GM19324 (cell line): ENCODE data around the gene TC2N.
"Not testable (repeated sequence)": the region's sequence is repeated elsewhere in the genome, so short reads cannot be mapped to it uniquely, and the experiment has no call there.

ENCODE experiments used
- ATAC-seq: cut with Tn5 transposase; IDR thresholded peaks from one replicate; pipeline ENCODE4 v1.9.1; 2021; ENCODE audit warnings: mild to moderate bottlenecking, moderate library complexity; ENCODE audit not compliant: unreplicated experiment, low FRiP score

Gene TC2N

DNA sequence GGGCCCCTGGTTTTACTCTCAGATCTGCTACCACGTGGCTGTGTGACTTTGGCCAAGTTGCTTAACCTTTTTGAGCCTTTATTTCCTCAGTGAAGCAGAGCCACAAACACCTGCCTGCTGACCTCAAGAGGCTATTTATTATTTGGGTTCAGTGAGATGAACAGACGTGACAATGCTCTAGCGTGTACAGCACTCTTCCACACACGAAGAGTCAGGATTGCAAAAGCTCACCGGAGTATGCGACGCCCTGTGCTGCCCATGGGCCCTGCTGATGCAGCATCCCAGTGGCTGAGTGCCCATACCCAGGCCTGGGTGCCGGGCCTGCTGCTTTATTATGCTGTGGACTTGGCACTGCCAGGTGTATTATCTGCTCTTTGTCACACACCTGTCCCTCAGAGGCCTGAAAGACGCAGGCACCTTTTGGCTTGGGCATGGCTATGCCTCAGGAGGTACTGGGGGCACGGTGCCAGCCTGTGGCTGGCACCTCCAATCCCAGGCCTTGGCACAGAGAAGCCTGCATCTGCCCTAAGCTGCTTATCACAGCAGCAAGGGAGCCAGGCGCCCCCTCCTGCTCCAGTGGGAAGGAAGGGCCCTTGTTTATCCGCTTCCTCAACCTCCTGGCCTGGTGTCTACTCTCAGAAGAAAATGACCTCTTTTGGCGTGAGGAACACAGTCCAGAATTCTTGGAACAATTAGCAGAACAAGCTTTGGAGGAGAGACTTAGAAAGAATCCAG is 22.3 kb upstream of the TC2N start:
- no peak for ATAC-seq

DNA sequence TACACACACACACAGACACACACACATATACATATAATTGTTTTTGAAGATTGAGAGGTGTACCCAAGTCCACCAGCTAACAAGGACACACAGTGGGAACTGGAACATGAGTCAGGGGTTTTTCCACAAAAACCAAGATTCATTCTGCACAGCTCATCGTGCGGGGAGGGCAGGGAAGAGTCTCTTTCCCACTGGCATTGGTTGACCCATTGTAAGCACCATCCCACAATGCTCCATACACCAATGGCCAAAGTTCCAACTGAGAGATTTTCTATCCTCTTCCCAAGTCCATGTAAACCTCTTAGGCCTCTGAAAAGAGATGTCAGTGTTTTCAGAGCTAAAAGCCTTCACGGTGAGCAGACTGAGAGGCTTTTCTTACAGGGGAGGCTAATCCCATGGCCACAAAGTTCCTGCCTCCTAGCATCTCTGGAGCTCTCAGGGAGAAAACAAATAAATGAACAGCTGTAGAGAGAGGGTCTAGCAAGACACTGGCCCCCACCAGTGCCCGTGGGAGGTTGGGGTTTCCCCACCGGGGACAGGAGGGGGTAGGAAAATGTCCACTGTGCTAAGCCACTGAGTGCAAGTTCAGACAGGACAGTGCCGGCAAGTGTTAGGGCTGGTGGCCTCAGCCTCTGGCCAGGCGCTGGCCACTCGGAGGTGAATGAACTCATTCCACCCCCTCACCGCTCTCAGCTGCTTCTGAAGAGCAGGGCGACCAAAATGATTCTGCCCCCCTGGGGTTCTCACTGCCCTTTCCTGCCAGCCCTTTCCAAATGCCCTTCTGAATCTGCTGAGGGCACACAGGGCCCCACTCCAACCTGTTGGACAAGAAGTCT is 21.5 kb upstream of the TC2N start:
- no peak for ATAC-seq

DNA sequence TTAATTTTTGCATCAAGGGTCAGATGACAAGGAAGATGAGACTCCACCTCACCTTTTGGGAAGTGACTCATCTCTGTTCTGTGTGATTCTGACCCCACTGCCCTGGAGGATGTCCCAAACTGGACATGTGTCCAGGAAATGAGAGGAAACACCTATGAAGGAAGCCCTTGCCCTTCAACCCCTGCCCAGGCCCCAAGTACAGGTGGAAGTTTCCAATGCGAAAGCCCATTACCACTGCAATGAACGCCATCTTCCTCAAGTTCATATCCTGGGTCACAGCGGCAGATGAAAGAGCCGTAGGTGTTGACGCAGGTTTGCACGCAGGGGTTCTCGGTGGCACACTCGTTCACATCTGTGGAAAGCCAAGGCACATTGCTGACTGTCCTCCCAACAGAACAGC is 19.6 kb upstream of the TC2N start:
- no peak for ATAC-seq

DNA sequence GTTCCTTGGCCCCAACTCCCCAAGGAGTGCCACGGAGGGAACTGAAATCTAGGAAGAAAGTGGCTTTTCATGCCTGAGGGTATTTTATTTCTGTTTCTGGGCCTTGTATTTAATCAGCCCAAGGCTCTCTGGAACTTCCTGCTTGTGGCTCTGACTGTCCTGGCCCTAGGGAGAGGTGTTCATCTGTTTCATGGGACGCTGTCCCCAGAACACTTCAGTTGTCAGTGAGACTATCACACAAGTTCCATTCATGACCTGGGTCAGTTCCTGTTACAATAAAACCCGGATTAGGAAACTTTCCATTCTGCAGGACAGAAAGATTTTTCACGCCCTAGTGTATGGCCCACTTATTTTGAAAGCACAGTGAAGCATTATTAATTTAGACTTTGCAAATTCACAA is 18.5 kb upstream of the TC2N start:
- no peak for ATAC-seq

DNA sequence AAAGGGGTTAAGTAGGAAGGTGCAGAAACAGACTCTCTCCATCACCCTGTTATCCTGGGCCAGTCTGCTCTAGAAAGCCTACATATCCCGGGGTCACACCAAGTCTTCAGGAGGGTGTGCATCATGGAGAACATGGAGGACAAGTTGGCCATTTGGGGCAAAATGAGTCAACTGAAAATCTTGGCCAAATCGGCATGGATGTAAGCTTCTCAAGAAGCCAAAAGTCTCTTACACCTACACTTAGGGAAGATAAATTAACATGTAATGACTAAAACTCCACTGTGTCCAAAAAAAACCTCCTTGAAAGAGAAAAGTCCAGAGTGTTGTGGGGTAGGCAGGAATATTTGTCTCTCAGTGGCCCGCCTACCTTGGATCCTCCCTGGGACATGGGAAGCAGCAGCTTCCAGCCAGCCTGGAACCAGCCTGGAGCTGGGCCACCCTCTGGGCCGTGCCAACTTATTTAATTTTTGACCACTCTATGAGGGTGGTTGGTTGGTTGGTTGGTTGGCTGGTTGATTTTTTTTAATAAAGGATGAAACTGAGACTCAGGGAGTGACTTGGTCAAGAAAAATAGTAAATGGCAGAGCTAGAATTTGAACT is 17.9 kb upstream of the TC2N start:
- ATAC-seq, result no peak

DNA sequence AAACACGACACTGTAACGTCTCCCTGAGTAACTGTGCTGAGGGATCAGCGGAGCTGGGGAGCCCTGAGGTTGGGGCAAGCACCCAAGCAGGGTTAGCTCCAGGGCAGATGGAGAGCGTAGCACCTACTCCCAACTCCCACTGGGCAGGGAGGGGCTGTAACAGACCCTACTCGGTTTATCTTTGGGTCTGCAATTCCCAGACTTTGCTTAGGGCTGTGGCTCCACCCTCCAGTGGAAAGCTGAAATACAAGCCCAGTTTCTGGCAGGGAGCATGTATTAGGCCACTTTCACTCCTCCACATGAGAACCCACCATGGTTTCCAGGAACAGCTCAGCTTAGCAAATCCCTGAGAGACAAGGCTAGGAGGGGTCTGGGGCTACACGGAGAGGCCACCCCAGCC is 17.3 kb upstream of the TC2N start:
- no peak for ATAC-seq

DNA sequence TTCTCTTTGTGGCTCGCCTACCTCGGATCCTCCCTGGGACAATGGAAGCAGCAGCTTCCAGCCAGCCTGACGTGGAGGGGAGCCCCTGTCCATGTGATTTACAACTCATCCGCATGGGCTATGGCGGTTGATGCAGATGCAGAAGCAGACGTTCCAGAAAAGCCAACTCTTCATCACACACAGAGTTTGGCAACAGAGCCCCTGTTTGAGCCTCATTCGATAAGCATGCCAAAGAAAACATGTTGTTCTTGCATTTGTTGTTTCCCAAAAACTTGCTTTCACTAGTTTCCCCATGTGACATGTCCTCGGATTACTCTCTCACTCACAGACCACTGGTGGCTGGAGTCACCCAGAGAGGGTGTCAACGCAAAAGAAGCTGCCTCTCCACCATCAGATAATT is 16.4 kb upstream of the TC2N start:
- ATAC-seq, result no peak

DNA sequence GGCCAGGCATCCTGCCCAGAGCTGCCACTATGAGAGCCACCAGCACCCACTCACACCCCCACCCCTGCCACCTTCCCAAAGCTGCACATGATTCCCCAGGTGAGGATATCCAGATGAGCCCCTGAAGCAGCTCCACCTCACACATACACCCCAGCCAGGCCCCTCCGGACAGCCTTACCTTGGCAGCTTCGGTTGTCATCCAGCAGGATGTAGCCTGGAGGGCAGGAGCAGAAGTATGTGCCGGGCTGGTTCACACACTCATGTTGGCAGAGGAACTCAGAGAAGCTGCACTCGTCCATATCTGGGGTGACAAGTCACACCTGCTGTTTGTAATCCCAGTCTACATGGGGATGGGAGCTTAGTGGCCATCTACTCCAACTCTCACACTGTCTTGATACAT is 15.4 kb upstream of the TC2N start:
- no peak for ATAC-seq

DNA sequence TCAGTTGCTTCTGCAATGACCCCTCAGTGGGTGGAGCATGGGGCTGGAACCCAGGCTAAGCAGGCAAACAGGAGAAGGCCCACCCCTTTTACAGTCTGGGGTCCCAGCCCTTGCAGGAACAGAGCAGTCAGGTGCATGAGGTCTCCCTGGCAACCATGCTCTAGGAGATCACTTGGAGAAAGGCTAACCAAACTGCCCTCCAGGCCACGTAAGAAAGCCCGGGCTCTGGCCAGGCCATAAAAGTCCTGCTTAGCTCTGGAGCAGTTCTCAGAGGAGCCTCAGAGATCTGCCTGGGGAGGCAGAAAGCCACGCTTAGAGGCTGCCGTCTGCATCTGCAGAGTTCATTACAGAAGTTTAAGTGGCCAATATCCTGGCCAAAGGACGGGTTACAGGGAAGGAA is 15.0 kb upstream of the TC2N start:
- no peak for ATAC-seq

DNA sequence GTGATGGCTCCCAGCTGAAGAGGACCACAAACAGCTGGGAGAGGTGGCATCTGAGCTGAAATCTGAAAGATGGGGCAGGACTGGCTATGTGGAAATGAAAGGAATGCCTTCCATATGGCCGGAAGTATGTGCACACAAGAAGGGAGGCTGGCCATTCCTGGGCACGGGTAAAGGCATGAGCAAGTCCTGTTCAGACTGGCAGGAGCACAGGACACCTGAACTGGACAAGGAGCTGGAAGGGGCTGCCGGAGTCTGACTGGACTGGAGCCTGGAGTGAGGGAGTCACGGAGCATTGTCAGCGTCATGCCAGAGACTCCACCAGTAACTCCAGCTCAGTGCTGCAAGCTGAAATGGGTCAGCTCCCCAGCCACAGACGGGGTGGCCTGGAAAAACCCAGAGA is 11.9 kb upstream of the TC2N start:
- ATAC-seq, result no peak

DNA sequence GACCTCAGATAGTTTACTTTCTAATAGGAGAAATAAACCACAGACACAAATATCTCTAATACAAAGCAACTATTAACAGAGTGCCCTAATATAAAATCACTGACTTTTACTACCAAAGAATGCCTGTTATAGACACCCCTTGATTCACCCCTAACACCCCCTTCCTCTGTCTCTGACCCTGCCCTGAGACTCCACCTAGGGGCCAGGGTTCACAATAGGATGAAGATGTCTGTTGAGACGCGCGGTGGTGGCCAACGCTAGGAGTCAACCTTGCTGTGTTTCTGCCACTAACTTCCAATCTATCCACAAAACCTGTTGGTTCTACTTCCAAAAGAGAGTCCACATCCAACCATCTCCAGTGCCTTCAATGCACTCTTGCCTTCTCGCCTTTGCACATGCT is 10.9 kb upstream of the TC2N start:
- no peak for ATAC-seq

DNA sequence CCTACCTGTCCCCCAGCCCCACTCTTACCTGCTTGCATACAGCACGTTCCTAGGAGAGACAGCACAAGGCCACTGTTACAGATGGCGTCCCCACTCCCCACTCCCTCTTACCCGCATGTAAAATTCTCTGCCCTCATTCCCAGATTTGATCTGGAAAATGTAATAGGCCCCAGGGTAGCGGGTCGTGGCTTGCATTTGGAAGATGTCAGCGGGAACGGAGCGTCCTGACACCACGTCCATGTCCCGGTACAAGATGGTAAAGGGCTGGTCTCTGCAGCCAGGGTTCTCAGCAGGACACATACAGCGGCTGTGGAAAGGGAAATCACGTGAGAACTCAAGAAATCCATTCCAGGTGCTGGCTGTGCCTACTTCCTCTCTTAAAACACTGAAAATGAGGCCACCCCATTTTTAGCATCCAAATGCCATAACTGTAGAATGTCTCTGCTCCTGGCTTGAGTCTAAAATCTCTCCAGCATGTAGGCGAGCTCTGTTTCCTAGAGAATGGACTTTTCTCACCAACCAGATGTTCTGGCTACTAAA is 10.1 kb upstream of the TC2N start:
- ATAC-seq, result no peak

DNA sequence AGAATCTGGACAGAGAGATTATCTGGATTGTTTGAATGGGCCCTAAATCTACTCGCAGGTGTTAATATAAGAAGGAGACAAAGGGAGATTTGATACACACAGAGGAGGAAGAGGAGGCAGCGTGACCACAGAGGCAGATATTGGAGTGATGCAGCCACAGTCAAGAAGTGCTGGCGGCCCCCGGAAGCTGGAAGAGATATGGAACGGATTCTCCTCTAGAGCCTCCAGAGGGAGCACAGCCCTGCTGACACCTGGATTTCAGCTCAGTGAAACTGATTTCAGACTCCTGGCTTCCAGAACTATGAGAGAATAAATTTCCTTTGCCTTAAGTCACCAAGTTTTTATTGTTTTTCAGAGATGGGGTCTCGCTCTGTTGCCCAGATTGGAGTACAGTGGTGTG is 9.2 kb upstream of the TC2N start:
- ATAC-seq, result no peak

DNA sequence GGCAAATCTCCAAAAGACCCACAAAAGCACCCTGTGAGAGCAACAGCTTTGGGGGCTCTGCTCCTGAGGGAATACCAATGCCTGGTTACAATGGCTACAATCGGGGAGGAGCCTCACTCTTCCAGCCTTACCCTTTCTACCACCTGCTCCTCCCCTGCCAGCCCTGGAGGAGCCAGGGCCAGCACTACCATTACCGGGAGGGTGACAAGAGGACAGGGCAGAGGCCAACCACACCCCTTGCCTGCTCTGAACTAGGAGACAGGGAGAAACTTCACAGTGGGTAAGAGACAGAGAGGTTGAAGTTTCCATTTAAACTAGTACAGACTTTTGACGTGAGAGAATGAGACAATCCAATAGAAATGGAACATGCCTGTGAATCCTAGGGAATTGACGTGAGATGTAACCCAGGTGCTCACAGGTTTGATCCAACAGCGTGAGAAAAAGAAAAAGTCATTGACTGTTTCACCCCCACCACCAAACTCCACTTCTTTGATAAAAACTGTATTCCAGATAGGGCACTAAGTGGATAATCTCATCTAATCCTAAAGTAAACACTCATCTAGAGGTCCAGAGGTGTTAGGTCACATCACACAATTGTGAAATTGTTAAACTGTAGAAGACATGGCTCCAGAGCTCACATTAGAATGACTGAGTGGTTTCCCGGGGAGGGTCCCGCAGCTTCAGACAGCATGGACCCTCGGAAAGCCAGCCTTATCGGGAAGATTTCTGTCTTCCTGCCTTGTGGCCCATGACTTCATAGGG is 8.4 kb upstream of the TC2N start:
- ATAC-seq, result no peak

DNA sequence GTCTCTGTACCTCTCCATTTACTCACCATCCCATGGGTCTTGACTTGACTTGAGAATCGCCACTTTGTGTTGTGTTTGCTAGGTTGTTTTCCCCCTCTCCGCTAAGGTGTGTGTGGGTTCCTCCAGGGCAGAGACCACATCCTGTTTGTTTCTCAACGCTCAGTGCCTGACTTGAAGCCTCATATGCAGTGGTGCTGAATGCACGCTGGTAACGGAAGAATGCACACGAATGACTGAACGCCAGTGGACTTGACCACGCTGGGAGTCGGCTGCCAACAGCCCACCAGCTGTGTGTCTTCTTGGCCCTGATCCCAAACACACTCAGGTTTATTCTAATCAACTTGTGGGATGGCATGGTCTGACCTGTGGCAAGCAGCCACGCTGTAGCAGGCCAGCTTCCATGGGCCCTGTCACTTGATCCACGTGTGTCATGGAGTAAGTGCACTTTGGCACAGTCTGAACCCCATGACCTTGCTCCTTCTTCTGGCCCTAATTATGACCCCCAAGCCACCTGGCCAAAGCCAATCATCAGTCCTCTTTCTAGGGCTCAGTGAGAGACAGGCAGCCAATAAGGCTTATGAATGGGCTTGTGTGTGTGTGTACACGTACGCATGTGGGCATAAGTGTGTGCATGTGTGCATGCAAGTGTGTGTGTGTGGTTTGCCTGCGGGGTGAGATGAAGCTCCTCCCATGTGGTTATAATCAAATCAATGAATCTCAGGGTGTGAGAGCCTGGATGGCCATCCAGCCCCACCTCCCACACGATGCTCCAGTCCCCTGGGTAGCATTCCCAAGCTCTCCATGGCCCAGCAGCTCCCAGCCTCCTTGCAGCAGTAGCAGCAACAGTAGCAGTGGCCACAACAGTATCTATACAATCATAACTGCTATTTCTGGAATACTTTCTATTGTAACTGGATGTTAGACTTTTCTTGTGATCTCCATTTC is 6.4 kb upstream of the TC2N start:
- ATAC-seq, result peak; percentile 79

DNA sequence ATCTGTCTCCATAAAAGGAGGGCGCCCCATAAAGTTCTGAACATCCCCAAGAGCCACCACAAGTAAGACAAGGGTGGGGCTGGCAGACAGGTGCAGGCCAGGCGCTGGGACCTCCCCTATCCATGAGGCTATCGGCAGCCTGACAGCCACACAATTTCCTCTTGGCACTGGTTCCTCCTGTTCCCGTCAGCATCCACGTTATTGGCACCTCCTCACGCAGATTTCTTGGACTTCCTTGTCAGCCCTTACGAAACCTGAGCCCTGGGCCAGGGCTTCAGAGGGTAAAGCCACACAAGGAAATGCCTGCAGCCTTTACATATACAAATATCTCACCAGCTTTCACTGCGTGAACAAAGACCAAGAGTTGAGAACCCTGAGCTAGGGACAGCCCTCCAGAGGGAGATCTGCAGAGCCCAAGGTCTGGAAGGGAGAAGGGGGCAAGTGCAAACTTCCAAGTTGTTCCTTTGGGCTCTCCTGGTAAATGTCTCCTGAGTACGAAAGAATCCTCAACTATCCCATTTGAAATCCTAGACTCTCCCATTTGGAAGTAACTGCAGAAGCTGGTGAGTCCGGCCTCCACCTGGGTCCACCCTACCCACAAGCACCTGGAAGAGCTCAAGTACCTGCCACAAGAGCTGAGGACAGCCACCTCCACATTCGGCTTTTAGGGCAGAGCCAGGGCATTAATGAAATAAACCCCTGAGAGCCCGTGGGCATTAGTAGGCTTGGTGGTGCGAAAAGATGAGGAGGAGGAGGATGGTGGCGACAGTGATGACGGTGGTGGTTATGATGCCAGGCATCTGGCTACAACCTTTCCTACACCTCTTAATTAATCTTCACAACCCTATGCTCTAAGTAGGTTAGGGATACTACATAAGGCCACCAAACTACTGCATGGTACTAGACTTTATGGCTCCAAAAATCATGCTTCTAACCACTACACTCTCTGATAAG is 5.5 kb upstream of the TC2N start:
- ATAC-seq, result no peak

DNA sequence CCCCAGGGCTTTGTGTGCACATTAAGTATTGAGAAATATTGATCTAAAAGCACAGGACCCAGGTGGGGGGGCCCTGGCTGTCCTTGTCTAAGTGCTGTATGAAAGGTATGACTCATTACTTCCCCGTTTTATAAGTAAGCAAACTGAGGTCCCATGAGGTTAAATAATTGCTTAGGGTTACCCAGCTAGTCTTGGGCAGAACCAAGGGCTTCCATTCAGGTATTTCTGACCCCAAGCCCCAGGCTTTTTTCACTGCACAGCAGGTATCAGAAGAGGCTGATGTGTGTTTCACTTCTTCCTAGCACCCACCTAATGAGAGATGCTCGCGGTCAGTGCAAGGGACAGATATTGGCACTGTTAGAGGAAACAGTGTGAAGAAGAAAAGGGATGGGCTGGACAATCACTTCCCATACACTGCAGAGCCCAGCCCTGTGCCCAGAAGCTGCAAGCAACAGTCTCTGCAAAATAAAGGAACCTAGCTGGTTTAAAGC is 4.7 kb upstream of the TC2N start:
- no peak for ATAC-seq

DNA sequence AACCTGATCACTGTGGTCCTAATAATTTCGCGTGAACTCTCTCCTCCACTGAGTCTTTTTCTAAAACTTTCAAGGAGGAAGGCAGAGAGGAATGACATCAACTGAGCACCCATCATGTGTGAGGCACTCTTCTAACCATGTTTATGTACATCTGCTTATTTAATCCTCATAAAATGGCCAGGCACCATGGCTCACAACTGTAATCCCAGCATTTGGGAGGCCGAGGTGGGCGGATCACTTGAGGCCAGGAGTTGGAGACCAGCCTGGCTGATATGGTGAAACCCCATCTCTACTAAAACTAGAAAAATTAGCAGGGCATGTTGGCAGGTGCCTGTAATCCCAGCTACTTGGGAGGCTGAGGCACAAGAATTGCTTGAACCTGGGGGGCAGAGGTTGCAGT is 4.1 kb upstream of the TC2N start:
- not testable (repeated sequence) for ATAC-seq
